Umbilical cord (tissue), 2 donors: Measurements from ENCODE around the gene COASY. TPM values are rescaled to one million over a fixed set of nuclear protein-coding genes. Genes with fewer than 3 reads are reported as not detected.

Experiments
- DNase-seq: peaks from one replicate; pipeline ENCODE4 v3.0.0-alpha.2; 2015; ENCODE audit warnings: low spot score
- total RNA-seq: library from RNA; depleted of rRNA; stranded (reverse); fragments of >200 nt; gene quantifications from one replicate; pipeline ENCODE4 v1.2.3, GENCODE V29; 2014; ENCODE audit warnings: low replicate concordance; ENCODE audit not compliant: insufficient read depth

Gene COASY
- total RNA-seq, 1 donor from 2014 or later: 8.2 TPM

- DNase-seq: no peak
Observed at GRCh38 chr17:42571435-42572225, 9.7 kb downstream of the COASY start.

GRCh38 chr17:42573095-42573494 is 11.1 kb downstream of the COASY start:
- DNase-seq: no peak

GRCh38 chr17:42574463-42574862 is 12.5 kb downstream of the COASY start:
- no peak for DNase-seq

GRCh38 chr17:42577140-42577531 is 15.2 kb downstream of the COASY start:
- DNase-seq: no peak

GRCh38 chr17:42577532-42578281 is 15.8 kb downstream of the COASY start, which contains the start of gene PSMC3IP:
Gene PSMC3IP (minus strand): TSS chr17:42577729. CDS start chr17:42577686, 43 bp downstream.
- DNase-seq: peak; percentile 97

GRCh38 chr17:42578282-42578869 is 16.4 kb downstream of the COASY start:
- peak; percentile 76 for DNase-seq

GRCh38 chr17:42579794-42580551 is 18.0 kb downstream of the COASY start:
- DNase-seq: no peak

- DNase-seq: no peak
Observed at GRCh38 chr17:42581744-42582270, 19.9 kb downstream of the COASY start.

- no peak for DNase-seq
Observed at GRCh38 chr17:42584880-42585279, 22.9 kb downstream of the COASY start.

- no peak for DNase-seq
Observed at GRCh38 chr17:42585353-42585752, 23.4 kb downstream of the COASY start.

- DNase-seq: no peak
Observed at GRCh38 chr17:42586514-42587230, 24.7 kb downstream of the COASY start.

- DNase-seq: no peak
Observed at GRCh38 chr17:42590886-42591285, 28.9 kb downstream of the COASY start.

- no peak for DNase-seq
Observed at GRCh38 chr17:42591411-42591810, 29.5 kb downstream of the COASY start.

GRCh38 chr17:42596386-42596785 is 34.4 kb downstream of the COASY start:
- no peak for DNase-seq

- DNase-seq: no peak
Observed at GRCh38 chr17:42598905-42599304, 37.0 kb downstream of the COASY start.

GRCh38 chr17:42603318-42603717 is 41.4 kb downstream of the COASY start:
- no peak for DNase-seq

GRCh38 chr17:42607769-42608168 is 45.8 kb downstream of the COASY start:
- no peak for DNase-seq

GRCh38 chr17:42608305-42609181 is 46.6 kb downstream of the COASY start:
- DNase-seq: no peak

GRCh38 chr17:42609182-42609813 is 47.4 kb downstream of the COASY start, which contains the start of the genes RETREG3 and TUBG1:
Gene RETREG3 (minus strand): TSS chr17:42609374. CDS start chr17:42609324, 50 bp downstream.
Gene TUBG1 (plus strand): TSS chr17:42609683. CDS start chr17:42609738, 55 bp downstream.
- peak; percentile 100 for DNase-seq
